Head of caudate nucleus (tissue), 42 donors: Measurements from ENCODE around the gene SMTNL2.
A peak's percentile ranks its signal among the peaks of the same experiment; 100 is the strongest.
"Not testable (repeated sequence)": the region's sequence is repeated elsewhere in the genome, so short reads cannot be mapped to it uniquely, and the experiment has no call there.

Experiments
- DNase-seq, 42 donors: peaks; one replicate each; pipeline versions ENCODE4 v3.0.0 to v3.0.0-alpha.2; 2020 to 2021; ENCODE audit warnings: mixed read lengths in 7 of 42
- intact Hi-C: fragments of 100-400 bp; cut with DNase I; formaldehyde crosslinking; loops from one replicate; pipeline ENCODE4 v1.15.0; 2022

The SMTNL2 gene

DNA sequence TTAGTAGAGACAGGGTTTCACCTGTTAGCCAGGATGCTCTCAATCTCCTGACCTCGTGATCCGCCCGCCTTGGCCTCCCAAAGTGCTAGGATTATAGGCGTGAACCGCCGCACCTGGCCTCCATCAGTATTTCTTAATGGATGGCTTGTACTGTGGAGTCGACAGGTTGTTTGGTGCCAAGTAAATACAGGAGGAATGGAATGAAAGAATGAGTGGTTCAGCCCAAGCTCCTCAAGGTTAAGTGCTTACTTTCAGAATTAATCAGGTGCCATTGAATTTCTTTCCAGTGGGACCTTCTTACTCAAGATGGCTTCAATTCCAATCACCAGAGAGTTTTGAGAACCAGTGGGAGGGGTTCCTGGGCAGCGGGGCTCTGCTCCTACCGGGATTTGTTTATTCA, 32.1 kb downstream of the SMTNL2 start:
- DNase-seq = no peak
- intact Hi-C loops = no loop called here

DNA sequence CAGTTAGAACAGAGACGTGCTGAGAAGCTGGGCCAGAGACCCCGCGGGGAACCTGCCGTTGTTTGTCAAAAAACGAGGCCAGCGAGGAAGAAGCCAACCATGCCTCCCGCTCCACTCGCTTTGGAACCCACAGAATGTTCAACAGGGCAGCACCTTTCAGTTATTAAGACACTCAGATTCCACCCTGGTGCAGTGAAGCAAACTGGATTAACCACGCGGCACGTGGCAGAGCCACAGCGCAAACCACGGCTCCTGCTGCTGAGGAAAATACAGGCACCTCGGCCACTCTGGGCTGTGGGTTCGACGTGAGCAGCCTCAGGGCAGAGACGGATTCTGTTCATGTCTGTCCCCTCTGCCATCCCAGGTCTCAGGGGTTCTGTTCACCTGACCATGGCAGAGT, 32.8 kb downstream of the SMTNL2 start:
- intact Hi-C loops = no loop called here
- DNase-seq = no peak

DNA sequence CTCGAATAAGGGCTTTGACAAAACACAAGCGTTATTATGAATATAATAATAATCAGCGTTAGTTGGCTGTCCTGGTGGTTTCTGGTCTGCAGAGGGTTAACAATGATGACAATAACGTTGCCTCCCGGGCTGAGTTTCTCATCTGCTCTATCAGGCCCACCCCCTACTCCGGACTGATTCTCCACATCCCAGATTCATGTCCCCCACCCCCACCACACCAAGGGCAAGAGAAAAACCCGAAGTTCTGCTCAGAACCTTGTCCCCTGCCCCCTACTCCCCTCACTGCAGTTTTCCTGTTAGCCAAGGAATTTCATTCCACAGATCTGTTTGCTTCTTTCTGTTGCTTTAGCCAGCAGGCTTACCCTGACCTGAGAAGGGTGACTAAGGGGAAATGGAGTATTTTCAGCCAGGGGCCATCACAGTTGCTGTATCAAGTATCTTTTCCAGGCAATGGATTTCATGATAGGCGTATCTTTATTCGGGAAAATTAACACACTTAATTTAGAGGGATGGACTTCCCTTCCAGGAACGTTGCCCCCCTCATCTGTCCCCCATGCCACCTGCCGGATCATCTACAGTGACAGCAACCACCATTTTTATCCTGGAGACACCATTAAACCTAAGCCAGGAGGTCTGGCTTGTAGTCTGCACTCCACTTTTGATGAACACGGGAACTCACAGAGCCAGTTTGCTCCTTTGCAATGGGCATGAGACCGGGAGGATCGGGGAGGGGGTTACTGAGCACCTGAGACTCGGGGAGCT, 33.4 kb downstream of the SMTNL2 start:
- no peak for DNase-seq
- intact Hi-C loops = no loop called here

DNA sequence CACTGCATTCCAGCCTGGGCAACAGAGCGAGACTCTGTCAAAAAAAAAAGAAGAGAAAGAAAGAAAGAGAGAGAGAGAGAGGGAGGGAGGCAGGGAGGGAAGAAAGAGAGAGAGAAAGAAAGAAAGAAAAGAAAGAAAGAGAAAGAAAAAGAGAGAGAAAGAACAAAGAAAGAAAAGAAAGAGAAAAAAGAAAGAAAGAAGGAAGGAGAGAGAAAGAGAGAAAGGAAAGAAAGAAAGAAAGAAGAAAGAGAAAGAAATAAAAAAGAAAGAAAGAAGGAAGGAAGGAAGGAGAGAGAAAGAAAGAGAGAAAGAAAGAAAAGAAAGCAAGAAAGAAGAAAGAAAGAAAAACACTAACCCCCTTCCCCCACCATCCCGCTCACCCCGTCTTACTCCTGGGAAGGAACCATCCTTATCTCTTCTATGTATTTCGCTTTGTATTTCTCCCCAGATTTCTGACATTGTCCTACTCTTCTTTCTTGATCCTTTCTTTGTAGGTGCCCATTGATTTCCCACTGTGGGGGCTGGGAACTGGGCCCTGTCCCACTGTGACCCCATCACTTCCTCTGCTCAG, 36.3 kb downstream of the SMTNL2 start:
- intact Hi-C loops = no loop called here
- DNase-seq = no peak

- intact Hi-C loops = no loop called here
Measured at GRCh38 chr17:4622375-4622774, 38.0 kb downstream of the SMTNL2 start.

GRCh38 chr17:4623249-4623648, 38.9 kb downstream of the SMTNL2 start:
- intact Hi-C loops = no loop called here
- DNase-seq = no peak

More at GRCh38 chr17:4622375-4622774, 38.0 kb downstream of the SMTNL2 start:
- DNase-seq = no peak

GRCh38 chr17:4624451-4624911, 40.2 kb downstream of the SMTNL2 start:
- intact Hi-C loops, DNase-seq: not testable (repeated sequence)

DNA sequence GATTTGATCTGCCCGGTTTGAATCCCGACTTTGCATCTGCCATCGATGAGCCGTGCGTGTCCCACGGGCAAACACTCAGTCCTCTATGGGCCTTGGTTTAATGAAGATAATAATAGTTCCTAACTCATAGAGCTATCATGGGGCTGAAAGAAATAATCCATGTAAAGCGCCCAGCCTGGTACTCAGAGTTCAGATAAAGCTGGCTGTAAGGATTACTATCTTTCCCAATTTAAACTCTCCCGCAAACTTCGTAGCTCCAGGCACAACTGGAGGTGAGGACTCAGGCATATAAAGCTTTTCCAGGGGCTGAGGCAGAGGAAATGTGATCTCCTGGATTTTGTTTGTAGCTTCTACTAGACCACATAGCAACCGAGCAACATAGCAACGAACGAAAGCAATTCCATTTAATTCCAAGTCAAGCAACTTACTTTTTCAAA, 40.9 kb downstream of the SMTNL2 start:
- no peak for DNase-seq
- intact Hi-C loops = loop anchor here (5.0 kb wide), 1 partner anchor 63 kb away; the partner anchor contains the start of gene GGT6

DNA sequence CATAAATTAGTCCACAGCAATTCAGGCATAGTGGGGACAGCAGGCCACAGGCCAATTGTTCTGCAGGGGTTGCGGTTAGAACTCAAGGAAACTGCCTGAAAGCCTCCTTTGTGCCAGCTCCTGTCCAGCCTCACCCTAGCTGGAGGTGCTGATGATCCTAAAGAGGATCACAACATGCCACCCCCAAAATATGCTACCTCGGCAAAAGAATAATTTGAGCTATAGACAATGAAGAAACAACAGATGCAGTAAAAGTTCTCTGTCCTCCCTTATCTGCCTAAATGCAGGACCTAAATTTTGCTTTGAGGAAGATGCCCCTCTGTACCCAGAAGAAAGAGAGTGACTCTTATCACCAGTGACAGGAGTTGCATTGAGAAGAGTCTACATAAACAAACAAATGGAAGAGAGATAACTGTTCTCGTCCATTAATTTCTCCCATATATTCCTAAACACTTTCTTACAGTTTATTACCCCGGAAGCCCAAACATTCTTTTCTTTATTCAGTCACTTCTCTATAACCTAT, 42.5 kb downstream of the SMTNL2 start:
- DNase-seq = no peak
- intact Hi-C loops = loop anchor here (5.0 kb wide), 1 partner anchor 64 kb away; the partner anchor contains the start of gene GGT6

DNA sequence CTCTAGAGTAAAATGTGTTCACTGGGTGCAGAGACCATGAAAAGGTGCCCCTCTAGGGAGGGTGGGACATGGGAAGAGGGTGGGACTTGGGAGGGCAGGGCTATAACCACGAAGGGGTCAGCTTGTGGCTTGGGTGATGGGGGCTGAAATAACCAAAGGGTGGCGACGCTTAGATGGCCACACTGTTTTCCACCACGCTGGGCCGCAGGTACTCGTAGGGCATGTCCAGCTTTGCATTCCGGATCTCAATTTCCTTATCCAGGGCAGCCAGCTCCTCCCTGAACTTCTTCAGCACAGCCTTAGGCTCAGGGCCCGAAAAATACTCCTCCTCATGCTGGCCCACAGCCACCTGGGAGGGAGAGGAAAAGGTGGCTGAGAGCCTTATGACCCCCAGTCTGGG, 47.1 kb downstream of the SMTNL2 start:
- no peak for DNase-seq
- intact Hi-C loops = no loop called here

GRCh38 chr17:4631836-4632580, 47.7 kb downstream of the SMTNL2 start:
- intact Hi-C loops = no loop called here
- DNase-seq = no peak

GRCh38 chr17:4632581-4632920, 48.2 kb downstream of the SMTNL2 start:
- no peak for DNase-seq
- intact Hi-C loops = no loop called here

DNA sequence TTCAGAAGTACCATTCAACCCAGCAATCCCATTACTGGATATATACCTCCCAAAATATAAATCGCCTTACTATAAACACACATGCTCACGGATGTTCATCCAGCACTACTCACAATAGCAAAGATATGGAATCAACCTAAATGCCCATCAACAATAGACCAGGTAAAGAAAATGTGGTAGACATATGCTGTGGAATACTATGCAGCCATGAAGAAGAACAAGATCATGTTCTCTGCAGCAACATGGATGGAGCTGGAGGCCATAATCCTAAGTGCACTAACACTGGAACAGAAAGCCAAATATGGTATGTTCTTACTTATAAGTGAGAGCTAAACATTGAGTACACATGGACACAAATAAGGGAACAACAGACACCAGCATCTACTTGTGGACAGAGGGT, 49.3 kb downstream of the SMTNL2 start:
- no peak for DNase-seq
- intact Hi-C loops = no loop called here

DNA sequence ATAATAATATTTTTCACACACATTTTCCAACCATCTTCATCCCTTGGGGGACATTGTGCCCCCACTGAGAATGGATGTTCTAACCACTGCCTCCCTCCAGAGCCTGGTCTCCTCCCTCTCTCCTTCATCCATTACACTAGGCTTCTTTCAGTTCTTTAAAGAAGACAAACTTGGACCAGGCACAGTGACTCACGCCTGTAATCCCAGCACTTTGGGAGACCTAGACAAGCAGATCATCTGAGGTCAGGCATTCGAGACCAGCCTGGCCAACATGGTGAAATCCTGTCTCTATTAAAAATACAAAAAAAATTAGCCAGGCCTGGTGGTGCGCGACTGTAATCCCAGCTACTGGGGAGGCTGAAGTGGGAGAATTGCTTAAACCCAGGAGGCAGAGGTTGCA, 50.6 kb downstream of the SMTNL2 start:
- DNase-seq = no peak
- intact Hi-C loops = no loop called here

DNA sequence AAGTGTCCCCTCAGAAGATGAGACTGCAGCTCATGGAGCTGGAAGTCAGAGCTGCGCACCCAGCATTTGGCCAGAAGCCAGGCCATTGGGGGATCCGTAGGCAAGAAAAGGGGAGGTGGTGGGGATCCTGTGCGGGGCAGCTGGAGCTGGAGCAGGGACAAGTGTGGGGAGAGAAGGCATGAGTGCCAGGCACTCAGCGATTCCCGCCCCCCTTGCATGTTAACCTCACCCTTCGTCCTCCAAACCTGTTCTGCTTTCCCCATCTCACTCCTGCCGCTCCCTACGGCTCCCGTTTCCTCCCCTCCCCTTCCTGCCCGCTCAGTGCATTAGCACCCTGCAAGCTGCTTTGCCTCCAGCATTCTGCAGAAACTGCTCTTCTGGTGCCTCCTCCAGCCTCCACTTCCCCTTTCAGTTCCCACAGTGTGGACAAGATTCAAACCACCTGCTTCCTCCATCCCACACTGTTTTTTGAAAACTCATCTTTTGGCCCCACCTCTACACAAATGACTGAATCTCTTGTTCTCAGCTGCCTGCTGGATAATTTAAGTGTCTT, 51.6 kb downstream of the SMTNL2 start:
- peak in 19 of 42 donors; percentile 7 to 46 (median 20) for DNase-seq
- intact Hi-C loops = no loop called here

DNA sequence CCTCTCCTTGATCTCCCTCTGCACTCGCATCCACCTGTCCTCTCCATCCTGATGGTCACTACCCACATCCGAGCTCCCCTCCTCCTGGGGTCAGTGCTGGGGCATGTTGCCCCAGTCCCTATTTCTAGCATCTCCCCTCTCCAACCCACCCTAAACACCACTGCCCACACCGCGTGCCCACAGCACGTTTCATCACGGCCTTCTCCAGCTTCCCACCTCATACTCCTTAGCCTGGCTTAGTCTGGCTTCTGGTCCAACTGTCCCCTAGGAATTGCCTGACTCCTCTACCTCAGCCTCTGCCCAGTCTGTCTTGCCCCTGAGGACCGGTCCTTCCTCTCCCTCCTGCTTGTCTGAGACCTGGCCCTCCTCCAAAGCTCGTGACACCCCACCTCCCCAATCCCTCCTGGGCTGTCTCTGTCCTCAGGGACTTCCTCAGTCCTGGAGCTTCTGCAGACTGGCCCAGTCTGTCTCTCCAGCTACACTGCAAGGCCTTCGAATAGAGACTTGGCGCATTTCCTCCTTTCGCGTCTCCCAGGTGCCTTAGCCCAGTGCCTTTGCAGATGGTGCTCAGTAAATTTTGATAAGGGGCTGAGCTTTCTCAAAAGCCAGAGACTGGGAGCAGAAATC, 52.3 kb downstream of the SMTNL2 start:
- intact Hi-C loops = no loop called here
- no peak for DNase-seq

- DNase-seq, intact Hi-C loops: not testable (repeated sequence)
Measured at GRCh38 chr17:4638766-4639165, 54.4 kb downstream of the SMTNL2 start.

- DNase-seq = peak in 34 of 42 donors; percentile 10 to 72 (median 42)
- intact Hi-C loops = not testable (repeated sequence)
Measured at GRCh38 chr17:4639301-4640059, 55.2 kb downstream of the SMTNL2 start.
